T-helper 2 cell treated with Interferon-gamma antibody and Interleukin-4, amounts not matched to agents 5 μg/mL and 100 μg/mL, for 36 hours (primary cell): Measurements from ENCODE around the gene USE1.

Source experiments
- DNase-seq: peaks from one replicate; pipeline ENCODE4 v3.0.0; 2021; ENCODE audit warnings: low spot score
- H3K27ac Mint-ChIP-seq: one replicate; pipeline ENCODE4 v1.8.0; 2021; ENCODE audit warnings: mild to moderate bottlenecking, mixed read lengths
- H3K27me3 Mint-ChIP-seq: one replicate; pipeline ENCODE4 v1.8.0; 2021; ENCODE audit warnings: low read depth, mixed read lengths
- H3K36me3 Mint-ChIP-seq: one replicate; pipeline ENCODE4 v1.8.0; 2021; ENCODE audit warnings: low read depth, mixed read lengths
- H3K4me1 Mint-ChIP-seq: one replicate; pipeline ENCODE4 v1.8.0; 2021; ENCODE audit warnings: low read depth, mixed read lengths
- H3K4me3 Mint-ChIP-seq: one replicate; pipeline ENCODE4 v1.8.0; 2022; ENCODE audit warnings: mild to moderate bottlenecking, moderate library complexity, mixed read lengths
- H3K9me3 Mint-ChIP-seq: one replicate; pipeline ENCODE4 v1.8.0; 2021; ENCODE audit warnings: mixed read lengths

USE1 gene

DNA sequence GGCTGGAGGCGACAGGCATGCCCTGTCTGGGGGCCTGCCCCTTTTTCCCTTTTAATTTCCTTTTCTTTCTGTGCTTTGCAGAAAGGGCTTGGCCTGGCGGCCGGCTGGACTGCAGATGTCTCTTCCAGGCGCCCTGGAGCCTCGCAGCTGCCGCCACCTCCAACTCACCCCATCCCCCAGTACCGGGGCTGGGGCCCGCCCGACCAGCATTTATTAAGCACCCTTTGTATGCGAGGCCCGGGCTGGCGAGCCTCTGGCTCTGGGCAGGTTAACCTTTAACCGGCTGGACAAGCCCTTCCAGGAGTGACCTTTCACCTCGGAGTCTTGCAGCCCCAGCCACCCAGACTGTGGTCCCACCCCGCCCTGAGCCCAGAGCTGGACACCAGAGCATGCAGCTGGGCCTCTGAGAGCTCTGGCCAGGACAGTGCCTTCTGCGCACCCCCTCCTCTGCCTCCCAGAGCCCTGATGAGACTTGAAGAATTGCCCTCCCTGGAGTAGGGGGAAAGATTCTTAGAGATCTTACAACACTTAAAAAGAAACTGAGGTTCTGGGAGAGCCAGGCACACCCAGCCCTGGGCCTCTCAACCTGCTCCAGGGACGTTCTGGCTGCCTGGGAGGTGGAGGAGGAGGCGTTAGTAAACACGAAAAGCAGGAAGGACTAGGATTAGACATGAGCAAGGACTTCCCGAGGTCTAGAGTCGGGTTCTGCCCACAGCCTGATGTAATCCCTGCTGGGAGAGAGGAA is 31.7 kb downstream of the USE1 start:
- Mint-ChIP-seq H3K27ac (no peak overlapping the region), H3K36me3 (no peaks in the 10 kb centered on the region), H3K9me3 (no peaks in the 10 kb centered on the region), H3K4me1 (peaks cover 7% of the 10 kb centered on the region), H3K27me3 (peaks cover 16% of the 10 kb centered on the region), H3K4me3 (peak overlapping the region; percentile 90)
- no peak for DNase-seq

DNA sequence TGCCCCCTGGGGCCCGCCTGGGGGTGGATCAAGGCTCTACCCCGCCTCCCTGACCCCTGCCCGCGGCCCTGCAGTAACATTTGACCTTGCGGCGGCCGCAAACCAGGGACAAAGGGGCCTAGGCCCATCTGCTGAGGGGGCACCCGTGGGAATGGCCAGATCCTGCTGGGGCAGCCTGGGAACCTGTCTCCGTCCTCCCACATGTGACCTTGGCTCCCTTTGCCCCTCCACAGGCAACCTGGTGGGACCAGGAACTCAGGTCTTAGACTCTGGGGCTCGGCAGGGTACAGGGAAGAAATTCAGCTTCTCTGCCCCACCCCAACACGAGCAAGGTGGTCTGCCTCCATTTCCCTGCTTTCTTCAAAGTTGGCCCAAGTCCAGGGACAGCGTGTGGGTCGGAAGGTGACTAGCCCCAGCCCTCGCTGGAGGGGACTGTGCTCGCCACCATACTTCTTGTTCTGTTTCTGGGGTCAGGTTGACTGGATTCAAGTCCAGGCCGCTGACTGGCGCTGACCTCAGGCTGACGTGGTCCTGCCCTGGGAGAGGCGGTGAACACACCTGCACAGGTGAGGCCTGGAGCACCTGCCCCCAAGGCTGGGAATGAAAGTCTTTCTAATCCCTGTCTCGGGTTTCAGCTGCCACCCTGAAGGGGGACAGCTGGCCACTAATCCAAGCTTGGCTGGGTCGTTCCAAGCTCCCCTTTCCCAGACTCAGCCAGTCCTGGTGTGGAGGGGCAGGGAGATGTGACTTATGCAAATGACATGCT is 33.0 kb downstream of the USE1 start:
- Mint-ChIP-seq H3K27me3 (peaks cover 14% of the 10 kb centered on the region), H3K9me3 (no peaks in the 10 kb centered on the region), H3K4me3 (no peak overlapping the region), H3K27ac (no peak overlapping the region), H3K4me1 (peaks cover 7% of the 10 kb centered on the region), H3K36me3 (no peaks in the 10 kb centered on the region)
- no peak for DNase-seq

DNA sequence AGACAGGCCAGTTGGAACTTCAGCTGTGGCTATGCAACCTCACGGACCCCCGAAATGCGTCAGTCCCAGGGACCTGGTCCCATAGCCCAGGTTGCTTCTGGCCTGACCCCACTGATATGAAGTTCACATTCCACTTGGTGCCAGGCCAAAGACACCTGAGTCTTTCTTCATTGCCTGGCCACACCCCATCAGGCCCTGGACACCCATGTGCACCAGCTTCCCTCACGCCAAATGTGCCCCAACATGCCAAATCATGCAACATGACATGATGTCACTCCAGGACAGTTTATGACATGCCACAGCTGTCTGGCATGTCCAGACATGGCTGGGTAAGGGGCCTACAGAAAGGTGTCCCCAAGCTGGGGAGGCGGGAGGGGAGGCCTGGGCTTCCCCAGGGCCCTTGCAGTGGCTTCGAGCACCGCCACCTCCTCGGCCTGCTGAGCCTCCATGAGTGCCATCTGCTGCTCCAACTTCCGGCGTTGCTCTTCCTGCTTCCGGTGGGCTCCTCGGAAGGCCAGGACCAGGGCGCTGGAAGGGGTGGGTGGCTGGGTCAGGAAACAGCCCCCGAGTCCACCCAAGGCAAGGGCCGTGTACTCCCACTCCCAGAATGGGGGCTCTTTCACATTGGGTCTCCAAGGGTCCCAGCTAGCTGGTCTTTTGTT is 34.9 kb downstream of the USE1 start:
- Mint-ChIP-seq H3K4me3 (no peak overlapping the region), H3K4me1 (peaks cover 7% of the 10 kb centered on the region), H3K27ac (no peak overlapping the region), H3K36me3 (no peaks in the 10 kb centered on the region), H3K27me3 (peaks cover 11% of the 10 kb centered on the region), H3K9me3 (no peaks in the 10 kb centered on the region)
- DNase-seq, result no peak

DNA sequence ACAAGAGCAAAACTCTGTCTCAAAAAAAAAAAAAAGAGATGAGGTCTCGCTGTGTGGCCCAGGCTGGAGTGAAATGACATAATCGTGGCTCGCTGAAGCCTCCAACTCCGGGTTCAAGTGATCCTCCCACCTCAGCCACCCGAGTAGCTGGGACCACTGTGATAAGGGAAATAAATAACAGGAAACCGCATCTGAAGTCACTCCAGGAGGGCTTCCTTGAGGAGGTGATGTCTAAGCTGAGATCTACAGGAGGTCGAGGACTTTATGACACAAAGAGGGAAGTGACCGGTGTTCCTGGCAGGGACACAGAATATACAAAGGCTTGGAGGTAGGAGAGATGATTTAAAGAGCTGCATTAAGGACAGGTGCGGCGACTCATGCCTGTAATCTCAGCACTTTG is 39.5 kb downstream of the USE1 start:
- Mint-ChIP-seq H3K4me1 (no peaks in the 10 kb centered on the region), H3K4me3 (no peak overlapping the region), H3K36me3 (no peaks in the 10 kb centered on the region), H3K9me3 (no peaks in the 10 kb centered on the region), H3K27ac (no peak overlapping the region), H3K27me3 (no peaks in the 10 kb centered on the region)
- no peak for DNase-seq

DNA sequence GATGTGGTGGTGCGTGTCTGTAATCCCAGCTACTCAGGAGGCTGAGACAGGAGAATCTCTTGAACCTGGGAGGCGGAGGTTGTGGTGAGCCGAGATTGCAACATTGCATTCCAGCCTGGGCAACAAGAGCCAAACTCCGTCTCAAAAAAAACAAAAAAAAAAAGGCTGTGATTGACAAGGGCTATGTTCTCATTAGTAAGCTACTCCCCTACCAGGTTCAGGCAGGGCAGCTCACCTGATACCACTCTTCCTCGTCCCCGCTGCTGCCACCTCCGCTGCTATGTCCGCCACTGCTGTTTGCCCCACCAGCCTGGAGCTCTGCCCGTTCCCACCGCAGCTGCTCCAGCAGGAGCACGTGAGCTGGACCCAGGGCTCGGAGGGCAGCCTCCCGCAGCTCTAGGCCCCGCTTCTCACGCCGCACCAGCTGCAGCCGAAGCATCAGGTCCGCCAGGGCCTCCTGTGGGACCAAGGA is 40.0 kb downstream of the USE1 start:
- Mint-ChIP-seq H3K27me3 (no peaks in the 10 kb centered on the region), H3K36me3 (no peaks in the 10 kb centered on the region), H3K4me1 (no peaks in the 10 kb centered on the region), H3K9me3 (no peaks in the 10 kb centered on the region), H3K4me3 (no peak overlapping the region), H3K27ac (no peak overlapping the region)
- no peak for DNase-seq

DNA sequence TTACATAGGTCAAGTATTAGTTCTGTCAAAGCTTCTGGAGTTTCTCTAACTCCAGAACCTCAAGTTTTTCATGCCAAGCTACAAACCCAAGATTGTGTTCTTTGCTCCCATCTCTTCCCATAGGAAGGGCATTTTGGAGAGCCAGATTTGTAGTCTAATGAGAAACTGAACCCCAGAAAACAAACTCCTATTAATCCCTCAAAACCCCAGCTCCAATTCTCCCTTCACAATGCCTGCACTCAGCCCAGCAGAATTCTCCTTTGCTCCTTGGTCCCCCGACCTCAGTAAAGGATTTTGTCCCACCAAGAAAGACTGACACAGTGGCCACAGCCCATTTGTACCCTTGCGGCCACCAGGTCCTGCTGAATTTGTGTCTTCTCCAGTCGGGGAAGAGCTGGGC is 41.0 kb downstream of the USE1 start:
- DNase-seq, result no peak
- H3K36me3 Mint-ChIP-seq, result no peaks in the 10 kb centered on the region
- H3K4me3 Mint-ChIP-seq, result no peak overlapping the region
- peaks cover 3% of the 10 kb centered on the region for H3K4me1 Mint-ChIP-seq
- no peak overlapping the region for H3K27ac Mint-ChIP-seq
- no peaks in the 10 kb centered on the region for H3K9me3 Mint-ChIP-seq
- H3K27me3 Mint-ChIP-seq, result no peaks in the 10 kb centered on the region

DNA sequence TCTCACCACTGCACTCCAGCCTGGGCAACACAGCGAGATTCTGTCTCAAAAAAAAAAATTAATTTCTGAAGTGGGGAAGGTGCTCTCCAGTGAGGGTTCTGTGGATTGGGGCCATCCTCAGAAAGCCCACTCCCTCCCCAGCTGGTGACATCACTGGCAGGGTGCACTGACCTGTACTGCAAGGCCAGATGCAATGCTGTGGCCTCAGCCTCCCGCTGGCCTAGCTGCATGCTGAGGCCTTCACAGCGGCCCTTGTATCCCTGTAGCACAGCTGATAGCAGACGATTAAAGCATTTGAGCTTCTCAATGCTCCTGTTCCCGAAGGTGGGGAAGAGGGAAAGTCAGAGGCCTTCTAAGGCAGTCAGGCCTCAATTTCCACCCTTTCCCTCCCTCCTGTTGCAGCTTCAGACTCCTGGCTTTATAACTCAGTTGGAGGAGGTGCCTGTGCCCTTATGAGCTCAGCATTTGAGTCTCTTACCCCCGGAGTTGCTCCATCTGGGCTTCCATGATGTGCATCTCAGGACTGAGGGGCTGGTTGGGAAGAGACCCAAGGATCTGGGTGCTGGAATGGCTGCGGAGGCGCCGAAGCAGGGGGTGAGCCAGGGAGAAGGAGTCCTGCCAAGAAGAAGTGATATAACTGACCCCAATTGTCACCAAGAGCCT is 44.1 kb downstream of the USE1 start:
- Mint-ChIP-seq H3K27ac (no peak overlapping the region), H3K4me1 (peaks cover 4% of the 10 kb centered on the region), H3K27me3 (no peaks in the 10 kb centered on the region), H3K36me3 (no peaks in the 10 kb centered on the region), H3K4me3 (no peak overlapping the region), H3K9me3 (no peaks in the 10 kb centered on the region)
- DNase-seq, result no peak

DNA sequence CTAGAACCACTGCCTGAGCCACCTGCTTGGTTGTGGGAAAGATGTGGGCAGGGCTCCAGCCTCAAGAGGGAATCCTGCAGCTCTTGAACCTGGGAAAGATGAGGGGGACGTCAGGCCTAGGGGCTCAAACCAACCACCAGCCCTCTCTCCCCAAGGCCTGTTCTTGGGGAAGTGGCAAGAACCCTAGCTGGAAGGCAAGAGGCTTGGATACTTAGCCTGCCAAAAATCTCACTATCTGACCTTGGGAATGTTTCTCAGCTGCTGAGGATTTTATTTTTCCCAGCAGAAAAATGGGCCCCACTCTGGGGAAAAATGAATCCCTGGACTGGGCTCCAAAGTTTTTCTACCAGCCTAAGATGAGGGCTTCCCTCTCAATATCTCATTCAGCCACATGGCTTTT is 44.8 kb downstream of the USE1 start:
- Mint-ChIP-seq H3K27me3 (no peaks in the 10 kb centered on the region), H3K4me1 (peaks cover 11% of the 10 kb centered on the region), H3K4me3 (no peak overlapping the region), H3K36me3 (no peaks in the 10 kb centered on the region), H3K27ac (no peak overlapping the region), H3K9me3 (no peaks in the 10 kb centered on the region)
- no peak for DNase-seq

DNA sequence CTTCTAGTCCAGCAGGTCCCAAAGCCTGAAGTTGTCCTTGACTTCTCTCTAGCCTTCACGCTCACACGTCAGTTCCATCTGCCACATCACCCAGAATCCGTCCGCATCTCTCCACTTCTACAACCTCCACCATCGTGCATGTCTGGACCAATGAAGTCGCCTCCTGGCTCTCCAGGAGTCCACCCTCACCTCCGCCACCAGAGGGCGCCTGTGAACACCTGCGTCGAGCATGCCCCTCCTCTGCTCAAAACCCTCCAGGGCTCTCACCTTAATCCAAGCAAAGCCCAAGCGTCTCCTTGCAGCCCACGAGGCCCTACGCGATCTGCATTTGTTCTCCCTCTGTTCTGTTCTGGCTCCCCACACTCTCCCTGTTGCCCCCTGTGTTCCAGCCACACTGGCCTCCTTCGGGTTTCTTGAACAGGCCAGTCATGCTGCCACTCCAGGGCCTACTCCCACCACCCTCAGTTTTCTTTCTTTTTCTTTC is 45.7 kb downstream of the USE1 start:
- H3K9me3 Mint-ChIP-seq, result no peaks in the 10 kb centered on the region
- H3K27me3 Mint-ChIP-seq, result no peaks in the 10 kb centered on the region
- peaks cover 11% of the 10 kb centered on the region for H3K4me1 Mint-ChIP-seq
- H3K27ac Mint-ChIP-seq, result no peak overlapping the region
- DNase-seq, result peak; percentile 82
- no peak overlapping the region for H3K4me3 Mint-ChIP-seq
- H3K36me3 Mint-ChIP-seq, result no peaks in the 10 kb centered on the region

DNA sequence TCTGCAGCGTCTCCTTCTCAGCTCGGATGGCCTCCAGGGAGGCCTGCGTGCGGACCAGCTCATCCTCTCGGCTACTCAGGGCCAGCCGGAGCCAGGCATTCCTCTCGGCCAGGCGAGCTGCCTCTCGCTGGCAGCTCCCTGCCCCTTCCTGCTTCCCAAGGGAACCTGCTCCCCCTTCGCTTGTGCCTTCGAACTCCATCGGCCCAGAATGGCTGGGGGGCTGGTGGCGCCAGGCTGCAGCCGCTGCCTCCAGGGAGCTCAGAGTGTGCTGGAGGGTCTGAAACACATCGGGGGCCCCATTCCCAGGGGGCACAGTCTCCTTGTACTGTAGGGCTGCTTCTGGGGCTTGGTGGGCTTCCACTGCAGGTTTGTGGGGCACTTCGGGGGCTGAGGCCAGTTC is 47.4 kb downstream of the USE1 start:
- Mint-ChIP-seq H3K4me3 (no peak overlapping the region), H3K27ac (no peak overlapping the region), H3K4me1 (peaks cover 18% of the 10 kb centered on the region), H3K27me3 (peaks cover 2% of the 10 kb centered on the region), H3K36me3 (no peaks in the 10 kb centered on the region), H3K9me3 (no peaks in the 10 kb centered on the region)
- DNase-seq, result no peak

DNA sequence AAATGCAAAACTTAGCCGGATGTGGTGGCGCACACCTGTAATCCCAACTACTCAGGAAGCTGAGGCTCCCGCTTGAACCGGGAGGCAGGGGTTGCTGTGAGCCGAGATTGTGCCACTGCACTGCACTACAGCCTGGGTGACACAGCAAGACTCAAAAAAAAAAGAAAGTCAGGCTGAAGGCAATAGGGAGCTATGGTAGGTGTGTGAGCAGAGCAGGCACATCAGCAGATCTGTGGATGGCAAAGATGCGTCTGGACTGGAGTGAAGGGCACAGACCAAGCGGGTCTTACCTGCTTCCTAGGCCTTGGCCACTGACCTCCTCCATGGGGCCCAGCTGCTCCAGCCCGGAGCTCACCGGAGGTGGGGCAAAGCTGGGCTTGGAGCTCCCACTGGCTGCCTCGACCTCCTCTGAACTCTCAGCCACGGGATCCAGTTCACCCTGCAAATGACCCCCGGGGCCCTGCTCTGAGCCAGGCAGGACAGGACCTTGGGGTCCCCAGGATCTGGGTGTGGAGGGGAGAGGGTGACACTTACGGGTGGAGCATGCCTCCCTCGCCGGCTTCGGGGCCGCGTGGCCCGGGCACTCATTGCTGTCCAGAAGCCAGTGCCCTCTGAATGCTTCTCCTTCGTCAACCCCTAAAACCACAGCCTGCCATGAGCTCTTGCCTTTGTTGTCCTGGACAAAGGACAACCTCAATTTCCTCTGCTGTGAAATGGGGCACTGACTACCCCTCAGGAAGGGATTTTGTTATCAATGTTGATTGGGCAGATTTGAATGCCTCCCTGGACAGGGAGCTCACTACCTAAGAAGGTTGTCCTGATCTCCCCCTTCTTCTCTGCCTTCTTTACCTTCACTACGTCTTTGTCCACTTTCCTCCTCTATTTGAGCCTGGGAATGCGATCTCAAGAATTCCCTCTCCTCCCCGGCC is 48.8 kb downstream of the USE1 start:
- Mint-ChIP-seq H3K27ac (peak overlapping the region; percentile 56), H3K36me3 (peaks cover 2% of the 10 kb centered on the region), H3K27me3 (peaks cover 2% of the 10 kb centered on the region), H3K9me3 (no peaks in the 10 kb centered on the region), H3K4me3 (no peak overlapping the region), H3K4me1 (peaks cover 18% of the 10 kb centered on the region)
- DNase-seq, result no peak

DNA sequence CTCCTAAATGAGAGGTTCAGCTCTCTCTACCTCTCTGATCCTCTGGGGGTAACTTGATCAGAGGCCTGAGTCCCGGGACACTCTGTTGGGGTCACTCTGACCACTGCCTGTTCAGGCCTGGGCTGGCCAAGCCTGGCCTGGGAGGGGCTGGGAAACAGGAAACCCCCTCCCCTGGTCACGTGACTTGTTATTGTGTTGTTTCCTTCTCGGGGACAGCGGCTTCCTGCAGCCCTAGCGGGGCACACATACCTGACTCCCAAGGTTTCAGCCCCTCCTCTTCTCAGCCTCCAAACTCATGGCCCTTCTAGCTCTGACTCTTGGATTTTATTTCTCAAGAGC is 49.5 kb downstream of the USE1 start, which contains the start of gene USHBP1:
TSS of gene USHBP1 (minus strand) at position 105 of the 339 bp plus-strand sequence. CDS start 446 bp downstream, outside the sequence.
- Mint-ChIP-seq H3K27ac (peak within 1 kb of the TSS; percentile 56), H3K36me3 (peaks cover 2% of the 10 kb centered on the region), H3K4me3 (no peak within 1 kb of the TSS), H3K27me3 (peaks cover 2% of the 10 kb centered on the region), H3K4me1 (peaks cover 18% of the 10 kb centered on the region), H3K9me3 (no peaks in the 10 kb centered on the region)
- no peak for DNase-seq

DNA sequence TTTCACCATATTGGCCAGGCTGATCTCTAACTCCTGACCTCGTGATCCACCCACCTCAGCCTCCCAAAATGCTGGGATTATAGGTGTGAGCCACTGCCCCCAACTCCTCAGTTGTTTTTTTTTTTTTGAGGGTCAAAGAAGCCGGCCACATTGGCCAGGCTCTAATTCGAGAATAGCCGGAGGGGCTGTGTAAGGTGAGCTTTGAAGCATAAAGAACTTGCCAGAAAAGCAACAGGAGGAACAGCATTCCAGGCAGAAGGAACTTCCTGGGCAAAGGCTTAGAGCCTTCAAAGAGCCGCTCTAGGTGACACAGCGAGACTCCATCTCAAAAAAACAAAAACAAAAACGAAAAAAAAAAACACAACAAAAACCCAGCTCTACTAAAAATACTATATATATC is 50.9 kb downstream of the USE1 start:
- Mint-ChIP-seq H3K4me3 (no peak overlapping the region), H3K27me3 (peaks cover 2% of the 10 kb centered on the region), H3K27ac (no peak overlapping the region), H3K4me1 (peaks cover 14% of the 10 kb centered on the region), H3K36me3 (peaks cover 3% of the 10 kb centered on the region), H3K9me3 (no peaks in the 10 kb centered on the region)
- no peak for DNase-seq
